Endothelial cell of umbilical vein (primary cell): ENCODE data around the gene TEDC1. TPM values are rescaled to one million over a fixed set of nuclear protein-coding genes. Genes with fewer than 3 reads are reported as not detected.

Experiments used
- BruUV-seq: library from RNA; stranded (reverse); fragments of 400-500 nt; replicated peaks from 2 replicates; lab custom pipeline; 2021; lab: Mats Ljungman, UMichigan
- CTCF ChIA-PET: fragments of 300-600, 350-600 bp; sonication (Branson Sonifier 250); formaldehyde crosslinking; loops from one replicate; lab custom pipeline; 2021; ENCODE audit warnings: antibody characterized with exemption, inconsistent platforms; lab: Charles Lee
- POLR2A ChIA-PET: fragments of 300-600, 350-600 bp; sonication (Branson Sonifier 250); formaldehyde crosslinking; loops from one replicate; lab custom pipeline; 2021; ENCODE audit warnings: antibody characterized with exemption, inconsistent platforms; lab: Charles Lee
- DNase-seq: peaks from one replicate; pipeline ENCODE4 v3.0.0-alpha.2; 2011; ENCODE audit warnings: low read depth, low spot score
- FAIRE-seq: peaks from 2 replicates; lab custom pipeline; 2011; peaks lifted over from hg19 to GRCh38; lab: Jason Lieb, UNC
- H2AFZ ChIP-seq: 2 replicates; pipeline ENCODE4 v1.6.0; 2012; ENCODE audit warnings: low read depth, low read length, control low read depth, inconsistent platforms
- H3K27ac ChIP-seq: 2 replicates; pipeline ENCODE4 v1.5.1; 2011; ENCODE audit warnings: low read depth, mild to moderate bottlenecking, control low read depth, low read length, moderate library complexity; ENCODE audit not compliant: insufficient read depth
- H3K27me3 ChIP-seq, 2 experiments: 2 replicates each; pipeline versions ENCODE4 v1.6.0 to v1.6.1; 2011; ENCODE audit warnings: low read length in 2 of 2, mixed read lengths in 1 of 2; ENCODE audit not compliant: control insufficient read depth in 2 of 2, insufficient read depth in 2 of 2
- H3K36me3 ChIP-seq, 2 experiments: 2 replicates in 1 of 2; 3 replicates in 1 of 2; pipeline ENCODE4 v1.5.1; 2011; ENCODE audit warnings: low read length in 2 of 2, mild to moderate bottlenecking in 1 of 2, moderate library complexity in 1 of 2; ENCODE audit not compliant: control insufficient read depth in 2 of 2, insufficient read depth in 2 of 2; ENCODE audit errors: extremely low read depth in 1 of 2
- H3K4me1 ChIP-seq: 3 replicates; pipeline ENCODE4 v1.5.1; 2011; ENCODE audit warnings: mild to moderate bottlenecking, low read length; ENCODE audit not compliant: control insufficient read depth, insufficient read depth; ENCODE audit errors: extremely low read depth
- H3K4me2 ChIP-seq: 2 replicates; pipeline ENCODE4 v1.6.1; 2011; ENCODE audit warnings: low read length, control low read depth, mixed read lengths; ENCODE audit not compliant: insufficient read depth
- H3K4me3 ChIP-seq, 3 experiments: fragments of 200-600 bp in 1 of 3; sonication (generic), shearing (Covaris generic) in 1 of 3; replicated peaks in 1 of 3; 2 replicates each; pipeline ENCODE4 v1.5.1; 2011 to 2016; ENCODE audit warnings: control low read depth in 3 of 3, low read length in 3 of 3, mild to moderate bottlenecking in 2 of 3, inconsistent platforms in 1 of 3, low read depth in 1 of 3, moderate library complexity in 1 of 3; ENCODE audit not compliant: insufficient read depth in 1 of 3
- H3K79me2 ChIP-seq: 2 replicates; pipeline ENCODE4 v1.6.0; 2012; ENCODE audit warnings: low read length, inconsistent platforms; ENCODE audit not compliant: control insufficient read depth, insufficient read depth
- H3K9ac ChIP-seq: replicated peaks from 2 replicates; pipeline ENCODE3; 2011; ENCODE audit warnings: low read length, control low read depth; ENCODE audit not compliant: insufficient read depth; ENCODE audit errors: extremely low read depth
- H3K9me1 ChIP-seq: replicated peaks from 3 replicates; pipeline ENCODE4 v1.6.0; 2011; ENCODE audit warnings: mild to moderate bottlenecking, low read length; ENCODE audit not compliant: control insufficient read depth, insufficient read depth; ENCODE audit errors: extremely low read depth
- H3K9me3 ChIP-seq: replicated peaks from 2 replicates; pipeline ENCODE4 v1.5.1; 2012; ENCODE audit warnings: low read length, inconsistent platforms; ENCODE audit not compliant: control insufficient read depth, insufficient read depth
- H4K20me1 ChIP-seq: replicated peaks from 2 replicates; pipeline ENCODE3; 2011; ENCODE audit warnings: mild to moderate bottlenecking, low read length; ENCODE audit not compliant: control insufficient read depth, insufficient read depth; ENCODE audit errors: extremely low read depth
- CTCF ChIP-seq, 2 donors: IDR thresholded peaks; 1 replicate in 1 of 2; 2 replicates in 1 of 2; pipeline ENCODE4 v1.5.1; 2011; ENCODE audit warnings: low read length in 2 of 2, mild to moderate bottlenecking in 2 of 2, moderate library complexity in 2 of 2, control low read depth in 1 of 2, inconsistent platforms in 1 of 2, low read depth in 1 of 2; ENCODE audit not compliant: insufficient read depth in 1 of 2; ENCODE audit errors: extremely low read depth in 1 of 2
- EZH2 ChIP-seq: IDR thresholded peaks from 2 replicates; pipeline ENCODE4 v1.6.1; 2012; ENCODE audit warnings: borderline replicate concordance, low read depth, mild to moderate bottlenecking, moderate library complexity, low read length, inconsistent platforms; ENCODE audit not compliant: severe bottlenecking
- FOS ChIP-seq: IDR thresholded peaks from 2 replicates; pipeline ENCODE4 v1.6.1; 2011; ENCODE audit warnings: mild to moderate bottlenecking, low read length, moderate library complexity, borderline replicate concordance; ENCODE audit not compliant: insufficient read depth
- GATA2 ChIP-seq: IDR thresholded peaks from 2 replicates; pipeline ENCODE4 v1.7.0; 2011; ENCODE audit warnings: low read depth, mild to moderate bottlenecking, moderate library complexity, mixed read lengths, low read length; ENCODE audit not compliant: insufficient read length, insufficient read depth
- JUN ChIP-seq: IDR thresholded peaks from 2 replicates; pipeline ENCODE4 v1.6.1; 2011; ENCODE audit warnings: borderline replicate concordance, low read depth; ENCODE audit not compliant: insufficient read length, insufficient read depth
- MAX ChIP-seq: IDR thresholded peaks from 2 replicates; pipeline ENCODE4 v1.6.1; 2011; ENCODE audit not compliant: insufficient read depth, insufficient read length
- MYC ChIP-seq: IDR thresholded peaks from one replicate; pipeline ENCODE4 v1.6.1; 2011; ENCODE audit warnings: mild to moderate bottlenecking, low read depth, low read length
- POLR2A ChIP-seq: IDR thresholded peaks from 2 replicates; pipeline ENCODE4 v1.6.1; 2012; ENCODE audit warnings: low read depth, mild to moderate bottlenecking, control low read depth, low read length
- POLR2AphosphoS5 ChIP-seq: IDR thresholded peaks from 2 replicates; pipeline ENCODE4 v1.6.1; 2012; ENCODE audit warnings: low read depth, mild to moderate bottlenecking, control low read depth, low read length, moderate library complexity; ENCODE audit not compliant: insufficient read depth
- dilution Hi-C: fragments of 300-500 bp; cut with MboI; formaldehyde crosslinking; loops from one replicate; pipeline ENCODE4 v1.15.0; 2019; ENCODE audit warnings: low sequenced_read_pairs; ENCODE audit not compliant: extremely low pct_ligation_motif_present
- intact Hi-C: fragments of 100-400 bp; cut with micrococcal nuclease; formaldehyde crosslinking; loops from one replicate; pipeline ENCODE4 v1.10.0; 2022
- polyA plus RNA-seq, 4 experiments: library from polyadenylated mRNA; depleted of rRNA in 3 of 4; stranded (reverse) in 3 of 4; unstranded in 1 of 4; fragments of >200 nt; gene quantifications; 2 replicates each; pipeline versions ENCODE4 v1.2.1 to v1.2.3, GENCODE V29; 2011 to 2012; ENCODE audit warnings: missing spikeins in 1 of 4
- total RNA-seq: library from RNA; stranded (reverse); gene quantifications from 2 replicates; pipeline ENCODE4 v1.2.3, GENCODE V29; 2021

TEDC1 gene
- total and polyA plus RNA-seq, 2 donors (not counting 3 experiments of a cell fraction or from before 2014, with no cell fraction given): 16.5 to 25.3 TPM

GRCh38 chr14:105468621-105469241 lies 22.3 kb upstream of the TEDC1 start:
- ChIA-PET POLR2A (no interaction called here), CTCF (interaction anchor here (5.3 to 6.3 kb wide), 2 partner anchors 13 to 21 kb away, joined by 27 to 53 read pairs; no protein-coding TSS in a partner anchor)
- H3K27ac ChIP-seq: no peak overlapping the region
- no peak overlapping the region for H3K9ac ChIP-seq
- DNase-seq (no peak), FAIRE-seq (no peak)
- no peak overlapping the region for H2AFZ ChIP-seq
- BruUV-seq: no TSS peak
- peaks cover 5% of the 10 kb centered on the region for H3K4me1 ChIP-seq
- no peaks in the 10 kb centered on the region for H3K79me2 ChIP-seq
- H3K36me3 ChIP-seq: peaks cover 7 to 40% of the 10 kb centered on the region in 2 experiments
- intact Hi-C loops (no loop called here), dilution Hi-C loops (no loop called here)
- no peak overlapping the region for H3K4me3 ChIP-seq
- no peaks in the 10 kb centered on the region for H4K20me1 ChIP-seq
- H3K9me3 ChIP-seq: no peaks in the 10 kb centered on the region
- no peaks in the 10 kb centered on the region for H3K27me3 ChIP-seq
- H3K4me2 ChIP-seq: no peak overlapping the region
- TF ChIP-seq MAX (no peak), GATA2 (no peak), JUN (no peak), MYC (no peak), POLR2A (no peak), CTCF (IDR thresholded peaks at IDR 0.05; ENCODE audit: extremely low read depth in 1 of 2, insufficient read depth in 1 of 2, low read depth in 1 of 2, low read length in 2 of 2) (no peak), FOS (no peak), EZH2 (no peak), POLR2AphosphoS5 (no peak)
- no peaks in the 10 kb centered on the region for H3K9me1 ChIP-seq
